ENCODE measurements around the gene PABPC5.

The PABPC5 gene

DNA sequence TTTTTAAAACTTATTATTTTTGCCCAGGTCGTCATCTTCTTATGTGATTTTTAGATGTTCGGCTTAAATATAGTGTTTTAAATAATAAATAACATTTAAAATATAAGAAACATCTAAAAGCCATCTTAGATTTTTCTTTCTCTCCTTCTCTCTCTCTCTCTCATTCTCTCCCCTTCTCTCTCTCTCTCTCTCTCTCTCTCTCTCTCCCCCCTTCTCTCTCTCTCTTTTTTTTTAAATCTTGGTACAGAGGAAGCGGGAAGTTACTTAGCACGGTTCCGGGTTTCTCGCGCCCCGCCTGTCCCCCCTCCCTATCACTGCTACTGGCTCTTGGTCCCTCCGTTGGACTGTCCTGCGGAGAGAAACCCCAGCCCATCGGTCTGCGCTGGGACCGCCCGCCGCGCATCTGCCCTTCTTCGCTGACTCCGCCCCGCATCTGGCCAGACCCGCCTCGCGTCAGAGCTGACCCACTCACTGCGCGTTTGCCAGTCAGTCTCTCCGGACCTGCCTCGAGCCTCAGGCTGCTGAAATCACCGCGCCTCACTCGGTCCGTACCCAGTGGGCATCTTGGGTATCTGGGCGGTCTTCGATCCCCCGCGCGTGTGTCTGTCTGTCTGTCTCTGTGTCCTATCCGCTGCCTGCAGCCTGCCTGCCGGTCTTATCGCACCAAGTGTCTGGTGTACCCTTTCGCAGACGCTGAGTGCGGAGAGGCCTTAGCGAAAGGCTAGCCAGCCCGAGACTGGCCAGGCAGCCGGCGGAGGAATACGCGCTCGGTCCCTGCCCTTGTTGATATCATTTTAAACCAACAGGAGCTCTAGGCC is at the start of gene PABPC5:
PABPC5 (plus strand) TSS at position 489 of the 818 bp plus-strand sequence. CDS start 739 bp downstream, outside the sequence.
- no peak for DNase-seq (ENCODE audit: low read depth in 2 of 2)

GRCh38 chrX:91389026-91389425 is 45.6 kb upstream of the PABPC5 start:
- no peak for DNase-seq (ENCODE audit: low read depth in 2 of 2)

- DNase-seq (ENCODE audit: low read depth in 2 of 2) = no peak
Measured at GRCh38 chrX:91414713-91415112, 19.9 kb upstream of the PABPC5 start.

GRCh38 chrX:91435395-91435794 is 756 bp downstream of the PABPC5 start:
- no peak for DNase-seq (ENCODE audit: low read depth in 2 of 2)

All from stimulated activated CD4-positive, alpha-beta T cell treated with anti-CD3 and anti-CD28 coated beads, Interleukin-15, amount 100 ng/mL, for 48 hours (primary cell).